ENCODE data around the gene RNASEH2B.

GRCh38 chr13:50911937-50912795 lies 2.6 kb downstream of the RNASEH2B start:
- TF ChIP-seq CTCF (conservative IDR thresholded peaks at IDR 0.05; ENCODE audit: low read depth, low read length) (peak; percentile 92), EZH2 (IDR thresholded peaks at IDR 0.05; ENCODE audit: borderline replicate concordance, low read depth, low read length, poor library complexity, severe bottlenecking) (no peak)
